HG03196 (cell line): Measurements from ENCODE around the gene TH.

Experiments used
- ATAC-seq: cut with Tn5 transposase; IDR thresholded peaks from one replicate; pipeline ENCODE4 v1.9.1; 2021; ENCODE audit not compliant: unreplicated experiment

TH gene

GRCh38 chr11:2143799-2144543 lies 27.6 kb downstream of the TH start:
- ATAC-seq, result no peak

GRCh38 chr11:2143477-2143798 lies 28.2 kb downstream of the TH start:
- no peak for ATAC-seq

GRCh38 chr11:2142762-2143202 lies 28.8 kb downstream of the TH start:
- ATAC-seq, result no peak

- no peak for ATAC-seq
Measured at GRCh38 chr11:2142300-2142759, 29.3 kb downstream of the TH start.

- no peak for ATAC-seq
Measured at GRCh38 chr11:2140411-2141400, 30.9 kb downstream of the TH start.

GRCh38 chr11:2139621-2140337 lies 31.8 kb downstream of the TH start:
- no peak for ATAC-seq

- ATAC-seq, result no peak
Measured at GRCh38 chr11:2139123-2139521, 32.5 kb downstream of the TH start, which contains the start of gene IGF2. Gene IGF2 (minus strand): TSS chr11:2139389. CDS start chr11:2135523, 3,866 bp downstream.

GRCh38 chr11:2138431-2139122 lies 33.0 kb downstream of the TH start:
- no peak for ATAC-seq

GRCh38 chr11:2138068-2138430 lies 33.6 kb downstream of the TH start:
- ATAC-seq, result no peak

GRCh38 chr11:2137202-2138067 lies 34.2 kb downstream of the TH start:
- ATAC-seq, result no peak

GRCh38 chr11:2136952-2137201 lies 34.7 kb downstream of the TH start:
- ATAC-seq, result no peak

GRCh38 chr11:2136209-2136951 lies 35.2 kb downstream of the TH start:
- ATAC-seq, result no peak

- ATAC-seq, result no peak
Measured at GRCh38 chr11:2135648-2136201, 35.9 kb downstream of the TH start.

GRCh38 chr11:2135018-2135569 lies 36.5 kb downstream of the TH start:
- ATAC-seq, result no peak

- ATAC-seq, result no peak
Measured at GRCh38 chr11:2134022-2135010, 37.3 kb downstream of the TH start.

- ATAC-seq, result no peak
Measured at GRCh38 chr11:2133241-2134021, 38.2 kb downstream of the TH start.

- ATAC-seq, result no peak
Measured at GRCh38 chr11:2132874-2133240, 38.8 kb downstream of the TH start.
